GM11168 (cell line): ENCODE data around the gene TAF1L.
"Not testable (repeated sequence)": the region's sequence is repeated elsewhere in the genome, so short reads cannot be mapped to it uniquely, and the experiment has no call there.

ENCODE experiments used
- in situ Hi-C: fragments of 300-500 bp; cut with MboI; formaldehyde crosslinking; loops from one replicate; pipeline ENCODE4 v1.12.0; 2022; ENCODE audit warnings: low sequenced_read_pairs; ENCODE audit not compliant: unreplicated experiment

Gene TAF1L, protein sequence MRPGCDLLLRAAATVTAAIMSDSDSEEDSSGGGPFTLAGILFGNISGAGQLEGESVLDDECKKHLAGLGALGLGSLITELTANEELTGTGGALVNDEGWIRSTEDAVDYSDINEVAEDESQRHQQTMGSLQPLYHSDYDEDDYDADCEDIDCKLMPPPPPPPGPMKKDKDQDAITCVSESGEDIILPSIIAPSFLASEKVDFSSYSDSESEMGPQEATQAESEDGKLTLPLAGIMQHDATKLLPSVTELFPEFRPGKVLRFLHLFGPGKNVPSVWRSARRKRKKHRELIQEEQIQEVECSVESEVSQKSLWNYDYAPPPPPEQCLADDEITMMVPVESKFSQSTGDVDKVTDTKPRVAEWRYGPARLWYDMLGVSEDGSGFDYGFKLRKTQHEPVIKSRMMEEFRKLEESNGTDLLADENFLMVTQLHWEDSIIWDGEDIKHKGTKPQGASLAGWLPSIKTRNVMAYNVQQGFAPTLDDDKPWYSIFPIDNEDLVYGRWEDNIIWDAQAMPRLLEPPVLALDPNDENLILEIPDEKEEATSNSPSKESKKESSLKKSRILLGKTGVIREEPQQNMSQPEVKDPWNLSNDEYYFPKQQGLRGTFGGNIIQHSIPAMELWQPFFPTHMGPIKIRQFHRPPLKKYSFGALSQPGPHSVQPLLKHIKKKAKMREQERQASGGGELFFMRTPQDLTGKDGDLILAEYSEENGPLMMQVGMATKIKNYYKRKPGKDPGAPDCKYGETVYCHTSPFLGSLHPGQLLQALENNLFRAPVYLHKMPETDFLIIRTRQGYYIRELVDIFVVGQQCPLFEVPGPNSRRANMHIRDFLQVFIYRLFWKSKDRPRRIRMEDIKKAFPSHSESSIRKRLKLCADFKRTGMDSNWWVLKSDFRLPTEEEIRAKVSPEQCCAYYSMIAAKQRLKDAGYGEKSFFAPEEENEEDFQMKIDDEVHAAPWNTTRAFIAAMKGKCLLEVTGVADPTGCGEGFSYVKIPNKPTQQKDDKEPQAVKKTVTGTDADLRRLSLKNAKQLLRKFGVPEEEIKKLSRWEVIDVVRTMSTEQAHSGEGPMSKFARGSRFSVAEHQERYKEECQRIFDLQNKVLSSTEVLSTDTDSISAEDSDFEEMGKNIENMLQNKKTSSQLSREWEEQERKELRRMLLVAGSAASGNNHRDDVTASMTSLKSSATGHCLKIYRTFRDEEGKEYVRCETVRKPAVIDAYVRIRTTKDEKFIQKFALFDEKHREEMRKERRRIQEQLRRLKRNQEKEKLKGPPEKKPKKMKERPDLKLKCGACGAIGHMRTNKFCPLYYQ (N-terminal part only)

DNA sequence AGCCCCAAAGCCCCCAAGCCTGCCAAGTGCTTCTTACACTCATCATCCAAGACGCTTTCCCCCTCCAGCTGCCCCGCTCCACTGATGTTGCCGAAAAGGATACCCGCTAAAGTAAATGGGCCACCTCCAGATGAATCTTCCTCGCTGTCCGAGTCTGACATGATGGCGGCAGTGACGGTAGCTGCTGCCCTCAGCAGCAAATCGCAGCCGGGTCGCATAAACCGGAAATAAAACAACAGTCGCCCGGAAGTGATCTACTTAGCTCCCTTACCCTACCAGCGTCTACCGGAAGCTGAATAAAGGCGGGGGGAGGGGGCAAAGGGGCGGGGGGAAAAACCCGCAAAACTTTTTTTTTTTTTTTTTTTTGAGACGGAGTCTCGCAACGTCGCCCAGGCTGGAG, at the start of gene TAF1L:
TAF1L (minus strand) TSS at position 308 of the 400 bp plus-strand sequence; CDS start at position 218, 90 bp downstream.
- in situ Hi-C loops: no loop called here

DNA sequence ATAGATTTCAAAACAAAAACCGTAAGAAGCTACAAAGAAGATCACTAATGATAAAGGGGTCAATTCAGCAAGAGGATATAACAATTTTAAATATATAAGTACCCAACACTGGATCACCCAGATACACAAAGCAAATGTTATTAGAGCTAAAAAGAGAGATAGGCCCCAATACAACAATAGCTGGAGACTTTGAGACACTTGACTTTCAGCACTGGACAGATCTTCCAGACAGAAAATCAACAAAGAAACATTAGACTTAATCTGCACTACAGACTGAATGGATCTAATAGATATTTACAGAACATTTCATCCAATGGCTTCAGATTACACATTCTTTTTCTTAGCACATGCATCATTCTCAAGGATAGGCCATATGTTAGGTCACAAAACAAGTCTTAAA, 46.3 kb upstream of the TAF1L start:
- in situ Hi-C loops: no loop called here

DNA sequence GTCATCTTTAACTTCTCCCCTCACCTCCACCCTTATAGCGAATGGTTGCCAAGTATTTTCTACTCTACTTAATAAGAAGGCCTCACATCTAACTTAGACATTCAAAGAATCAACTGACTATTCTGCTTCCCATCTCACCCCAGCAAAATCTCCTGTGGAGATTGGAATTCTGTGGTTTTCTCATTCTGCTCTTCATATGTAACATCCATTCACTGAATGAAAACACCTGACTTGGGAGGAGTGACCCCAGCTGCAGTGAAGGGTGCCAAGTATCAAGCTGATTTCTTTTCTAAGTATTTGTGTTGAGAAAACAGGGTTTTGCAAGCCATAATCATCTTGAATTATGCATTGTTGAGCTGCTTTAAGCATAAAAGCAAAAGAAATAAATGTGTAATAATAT, 42.5 kb upstream of the TAF1L start:
- in situ Hi-C loops: no loop called here

DNA sequence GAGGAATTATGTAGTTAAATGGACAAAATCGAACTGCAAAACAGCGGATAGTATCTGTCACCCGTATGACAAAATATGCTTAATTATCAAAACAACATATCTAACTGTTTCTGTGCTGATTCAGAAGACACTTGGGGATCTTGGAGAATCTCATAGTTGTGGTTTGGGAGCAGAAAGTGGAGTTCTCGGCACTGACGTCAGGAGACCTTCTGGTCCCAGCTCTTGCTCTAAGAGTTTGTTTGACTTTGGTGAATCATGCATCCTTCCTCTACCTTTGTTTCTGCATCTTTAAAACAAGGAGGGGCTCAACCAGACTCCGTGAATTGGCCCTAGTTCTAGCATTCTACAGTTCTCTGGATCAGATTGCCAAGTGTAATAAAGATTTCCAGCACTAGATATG, 37.0 kb upstream of the TAF1L start:
- in situ Hi-C loops: no loop called here

DNA sequence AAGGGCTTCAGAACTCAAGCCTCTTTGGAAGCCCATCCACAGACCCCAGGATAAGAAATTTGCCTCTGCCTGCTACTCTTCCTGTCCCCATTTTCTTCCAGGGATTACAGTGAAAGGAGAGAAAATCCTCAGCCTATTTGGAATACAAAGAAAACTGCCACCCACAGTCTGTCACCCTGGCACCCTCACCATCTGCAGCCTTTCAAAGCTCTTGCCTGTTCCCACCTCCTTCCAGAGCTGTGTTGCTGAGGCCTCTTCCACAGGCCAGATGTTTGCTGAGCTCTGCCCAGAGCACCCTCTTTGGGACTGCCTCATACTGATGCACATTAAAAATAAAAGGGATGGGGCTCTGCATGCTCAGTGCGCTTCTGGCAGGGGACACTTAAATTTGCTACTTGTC, 35.9 kb upstream of the TAF1L start:
- in situ Hi-C loops: no loop called here

DNA sequence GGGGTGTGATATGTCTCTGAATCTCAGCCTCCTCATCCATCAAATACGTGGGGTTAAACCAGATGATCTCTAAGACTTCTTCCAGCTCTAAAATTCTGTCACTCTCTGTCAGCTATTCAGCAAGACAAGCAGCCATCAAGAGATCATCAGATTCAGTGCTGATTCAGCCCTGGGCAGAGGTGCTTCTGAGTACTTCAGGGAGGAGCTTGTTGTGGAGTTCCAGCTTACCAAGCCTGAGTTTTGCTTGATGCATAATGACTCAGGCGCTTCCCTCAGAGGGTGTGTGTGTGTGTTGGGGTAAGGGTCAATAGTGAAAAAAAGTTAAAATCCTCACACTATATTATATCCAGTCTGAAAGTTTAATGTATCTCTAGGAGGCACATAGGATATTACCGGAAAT, 29.6 kb upstream of the TAF1L start:
- in situ Hi-C loops: no loop called here

DNA sequence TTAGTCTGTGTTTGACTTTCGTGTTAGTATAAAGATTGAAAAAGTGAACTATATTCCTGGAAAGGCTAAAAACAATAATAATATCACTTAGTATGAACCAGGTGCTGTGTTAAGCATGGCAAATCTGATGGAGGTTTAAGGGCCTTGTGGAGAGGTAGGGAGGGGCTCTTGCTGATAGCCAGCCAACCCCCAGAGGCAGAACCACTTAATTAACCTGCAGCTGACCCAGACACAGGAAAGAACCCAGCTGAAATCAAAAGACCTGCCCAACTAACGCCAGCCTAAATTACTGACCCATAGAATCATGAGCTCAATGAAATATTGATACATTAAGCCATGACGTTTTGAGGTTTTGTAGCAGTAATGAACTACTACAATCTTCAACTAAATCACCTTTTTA, 28.3 kb upstream of the TAF1L start:
- in situ Hi-C loops: no loop called here

DNA sequence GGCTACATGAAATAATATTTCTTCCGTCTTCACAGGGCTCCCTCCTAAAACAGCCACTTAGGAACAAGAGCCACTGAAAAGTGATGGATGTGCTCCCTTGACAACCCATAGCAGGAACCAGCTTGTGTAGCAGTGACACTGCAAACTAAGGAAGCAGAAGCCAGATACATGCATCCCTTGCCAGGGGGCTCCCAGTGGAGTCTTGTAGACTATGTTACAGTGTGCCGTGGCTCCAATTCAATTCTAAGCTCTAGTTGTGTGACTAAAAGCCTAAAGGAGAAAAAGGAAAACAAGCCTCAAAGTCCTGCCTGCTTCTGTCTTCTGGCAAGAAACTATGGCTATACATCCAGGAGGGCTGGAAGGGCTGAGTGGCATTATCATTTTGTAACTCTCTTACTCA, 12.2 kb upstream of the TAF1L start:
- in situ Hi-C loops: no loop called here

DNA sequence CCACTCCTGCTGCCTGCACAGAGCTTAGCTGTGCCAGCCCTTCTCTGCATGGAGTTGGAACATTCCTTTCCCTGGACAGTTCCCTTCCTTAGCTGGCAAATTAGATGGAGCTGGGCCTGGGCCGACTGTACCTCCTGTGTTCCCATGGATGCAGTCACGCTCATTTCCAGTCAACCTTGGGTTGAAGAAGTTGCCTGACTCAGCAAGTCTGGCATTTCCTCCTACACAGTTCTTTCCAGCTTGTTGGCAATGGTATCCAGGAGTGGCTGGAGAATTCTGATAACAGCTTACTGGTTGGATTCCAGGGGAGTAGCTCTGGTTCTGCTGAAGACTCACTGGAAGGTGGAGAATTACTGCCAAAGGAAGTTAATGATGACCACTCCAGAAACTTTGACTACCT, 9.2 kb upstream of the TAF1L start:
- in situ Hi-C loops: no loop called here

DNA sequence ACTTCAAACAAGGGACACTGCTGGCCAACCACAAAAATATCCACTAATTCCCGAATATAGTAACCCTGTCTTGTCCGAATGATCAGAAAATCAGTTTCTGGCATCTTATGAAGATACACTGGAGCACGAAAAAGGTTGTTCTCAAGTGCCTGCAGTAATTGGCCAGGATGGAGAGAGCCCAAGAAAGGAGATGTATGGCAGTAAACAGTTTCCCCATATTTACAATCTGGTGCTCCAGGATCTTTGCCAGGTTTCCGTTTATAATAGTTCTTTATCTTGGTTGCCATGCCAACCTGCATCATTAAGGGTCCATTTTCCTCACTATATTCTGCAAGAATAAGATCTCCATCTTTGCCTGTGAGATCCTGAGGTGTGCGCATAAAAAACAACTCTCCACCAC, 2.3 kb downstream of the TAF1L start:
- in situ Hi-C loops: not testable (repeated sequence)

DNA sequence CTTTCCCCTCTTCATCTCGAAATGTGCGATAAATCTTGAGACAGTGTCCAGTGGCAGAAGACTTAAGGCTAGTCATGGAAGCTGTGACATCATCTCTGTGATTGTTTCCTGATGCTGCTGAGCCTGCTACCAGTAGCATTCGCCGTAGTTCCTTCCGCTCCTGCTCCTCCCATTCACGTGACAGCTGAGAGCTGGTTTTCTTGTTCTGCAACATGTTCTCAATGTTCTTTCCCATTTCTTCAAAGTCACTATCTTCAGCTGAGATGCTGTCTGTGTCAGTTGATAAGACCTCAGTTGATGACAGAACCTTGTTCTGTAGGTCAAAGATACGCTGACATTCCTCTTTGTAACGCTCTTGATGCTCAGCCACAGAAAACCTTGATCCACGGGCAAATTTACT, 3.5 kb downstream of the TAF1L start:
- in situ Hi-C loops: no loop called here

DNA sequence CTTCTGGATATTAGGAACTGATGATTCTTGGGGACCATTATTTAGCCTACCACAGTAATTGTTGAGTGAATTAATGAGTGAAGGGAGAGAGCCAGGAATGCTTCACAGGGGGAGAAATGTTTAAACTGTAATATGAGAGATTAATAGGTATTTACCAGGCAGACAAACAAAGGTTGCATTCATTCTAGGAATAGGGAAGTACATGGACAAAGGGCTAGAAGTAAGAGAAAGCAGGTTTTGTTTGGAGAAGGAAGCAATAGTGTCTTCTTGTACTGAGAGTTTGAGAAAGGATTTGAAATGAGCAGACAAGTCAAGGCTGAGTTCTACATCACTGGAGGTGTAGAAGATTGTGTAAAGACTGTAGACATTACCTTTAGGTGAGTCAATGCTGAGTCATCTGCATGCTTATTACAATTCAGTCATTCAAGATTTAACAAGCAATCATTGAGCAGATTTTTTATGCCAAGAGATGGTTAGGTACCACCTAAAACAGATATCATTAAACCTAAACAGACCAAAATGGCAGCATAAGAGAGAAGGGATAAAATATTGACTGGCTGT, 8.0 kb downstream of the TAF1L start:
- in situ Hi-C loops: no loop called here

DNA sequence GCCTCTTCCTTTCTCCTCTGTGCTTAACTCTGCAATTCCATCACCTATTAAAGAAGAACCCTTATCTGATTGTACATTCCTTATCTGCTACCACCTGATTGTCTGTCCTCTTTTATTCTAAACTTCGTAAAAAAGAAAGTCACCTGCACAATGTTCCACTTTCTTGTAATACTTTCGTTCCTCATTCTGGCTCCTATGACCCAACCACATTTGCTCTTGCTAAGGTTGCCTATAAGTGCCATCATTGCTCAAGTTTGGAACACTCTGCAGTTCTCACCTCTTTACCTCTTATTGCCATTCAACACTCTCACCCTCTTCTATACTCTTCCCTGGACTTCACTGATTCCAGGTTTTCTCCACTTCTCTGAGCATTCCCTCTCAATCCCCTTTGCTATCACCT, 10.1 kb downstream of the TAF1L start:
- in situ Hi-C loops: no loop called here

DNA sequence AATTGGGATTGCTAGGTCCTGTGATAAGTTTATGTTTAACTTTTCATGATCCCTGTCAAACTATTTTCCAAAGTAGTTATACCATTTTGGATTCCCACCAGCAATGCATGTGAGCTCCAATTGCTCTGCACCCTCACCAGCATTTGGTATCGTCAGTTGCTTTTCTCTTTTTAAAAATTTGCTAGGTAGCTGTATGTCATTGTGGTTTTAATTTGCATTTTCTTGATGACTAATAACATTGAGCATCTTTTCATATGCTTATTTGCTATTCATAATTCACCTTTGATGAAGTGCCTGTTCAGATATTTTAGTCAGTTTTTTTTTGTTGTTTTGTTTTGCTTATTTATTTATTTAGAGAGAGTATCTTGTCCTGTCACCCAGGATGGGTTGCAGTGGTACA, 12.5 kb downstream of the TAF1L start:
- in situ Hi-C loops: no loop called here

DNA sequence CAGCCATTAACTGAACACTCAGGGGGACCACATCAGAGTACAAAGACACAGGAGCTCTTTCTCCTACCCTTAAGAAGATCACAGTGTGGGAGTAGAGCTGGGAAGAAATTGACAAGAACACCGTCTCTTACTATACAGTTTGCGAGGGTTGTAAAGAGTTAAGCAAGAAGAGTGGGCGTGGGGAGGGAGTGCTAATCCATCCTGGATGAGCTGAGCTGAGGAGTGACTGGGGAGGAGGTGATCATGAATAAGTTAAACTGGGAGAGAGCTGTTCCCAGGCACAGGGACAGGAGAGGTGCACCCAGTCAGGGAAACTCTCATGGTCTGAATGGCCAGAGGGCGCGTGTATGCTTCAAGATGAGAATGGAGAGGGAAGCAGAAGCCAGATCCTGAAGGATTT, 17.2 kb downstream of the TAF1L start:
- in situ Hi-C loops: no loop called here

DNA sequence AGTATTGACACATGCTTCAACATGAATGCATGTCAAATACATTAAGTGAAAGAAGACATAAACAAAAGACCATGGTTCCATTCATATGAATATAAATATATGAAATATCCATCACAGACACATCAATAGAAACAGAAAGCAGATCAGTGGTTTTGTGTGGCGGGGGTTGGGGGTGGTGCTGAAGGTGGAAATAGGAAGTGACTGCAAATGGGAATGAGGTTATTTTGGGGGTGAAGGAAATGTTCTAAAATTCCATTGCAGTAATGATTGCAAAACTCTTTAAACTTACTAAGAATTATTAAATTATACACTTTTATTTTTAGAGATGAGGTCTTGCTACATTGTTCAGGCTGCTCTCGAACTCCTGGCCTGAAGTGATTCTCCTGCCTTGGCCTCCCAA, 28.7 kb downstream of the TAF1L start:
- in situ Hi-C loops: no loop called here

DNA sequence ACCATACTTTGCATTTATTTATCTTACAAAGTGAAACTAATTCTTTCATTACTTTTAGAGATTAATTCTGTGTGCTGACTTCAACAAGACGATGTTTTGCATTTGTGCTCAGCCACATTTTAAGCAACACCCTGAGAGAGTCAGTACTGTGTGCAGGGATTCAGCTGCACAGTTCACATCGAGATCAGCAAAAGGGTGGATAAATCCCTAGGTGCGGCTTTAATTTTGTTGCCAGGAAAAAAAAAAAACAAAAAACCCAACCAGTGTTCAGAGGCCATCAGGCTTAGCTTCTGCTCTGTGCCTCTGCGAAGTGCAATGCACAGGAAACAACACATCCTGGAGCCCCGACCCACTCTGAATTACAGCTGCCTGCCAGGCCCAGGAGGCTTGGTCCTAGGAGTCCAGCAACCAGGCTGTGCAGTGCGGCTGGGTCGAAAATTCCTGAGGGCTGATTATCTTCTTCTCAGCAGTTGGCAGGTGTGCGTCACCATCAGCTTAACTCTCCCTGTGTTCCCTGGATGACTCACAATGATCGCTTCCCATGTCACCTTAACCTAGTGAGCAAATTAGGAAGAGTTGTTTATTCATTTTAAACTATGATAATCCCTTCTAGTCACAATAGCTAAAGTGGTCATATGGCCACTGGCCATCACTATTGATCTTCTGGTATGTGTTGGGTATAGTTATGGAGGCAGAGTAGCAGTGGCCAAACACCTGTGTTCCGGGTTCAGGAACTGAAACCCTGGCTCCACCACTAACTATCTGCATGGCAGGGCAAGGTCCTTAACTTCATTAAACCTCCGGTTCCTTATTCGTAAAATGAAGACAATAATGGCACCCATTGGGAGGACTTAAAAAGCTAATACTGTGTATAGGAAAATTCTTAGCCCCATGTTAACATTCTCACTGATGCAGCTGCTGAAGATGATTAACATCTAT, 31.3 kb downstream of the TAF1L start:
- in situ Hi-C loops: no loop called here

DNA sequence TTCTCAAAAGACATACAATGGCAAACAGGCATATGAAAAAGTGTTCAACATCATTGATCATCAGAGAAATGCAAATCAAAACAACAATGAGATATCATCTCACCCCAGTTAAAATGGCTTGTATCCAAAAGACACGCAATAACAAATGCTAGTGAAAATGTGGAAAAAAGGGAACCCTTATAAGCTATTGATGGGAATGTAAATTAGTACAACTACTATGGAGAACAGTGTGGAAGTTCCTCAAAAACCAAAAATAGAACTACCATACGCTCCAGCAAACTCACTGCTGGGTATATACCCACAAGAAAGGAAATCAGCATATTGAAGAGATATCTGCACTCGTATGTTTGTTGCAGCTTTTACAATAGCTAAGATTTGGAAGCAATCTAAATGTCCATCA, 36.4 kb downstream of the TAF1L start:
- in situ Hi-C loops: not testable (repeated sequence)

DNA sequence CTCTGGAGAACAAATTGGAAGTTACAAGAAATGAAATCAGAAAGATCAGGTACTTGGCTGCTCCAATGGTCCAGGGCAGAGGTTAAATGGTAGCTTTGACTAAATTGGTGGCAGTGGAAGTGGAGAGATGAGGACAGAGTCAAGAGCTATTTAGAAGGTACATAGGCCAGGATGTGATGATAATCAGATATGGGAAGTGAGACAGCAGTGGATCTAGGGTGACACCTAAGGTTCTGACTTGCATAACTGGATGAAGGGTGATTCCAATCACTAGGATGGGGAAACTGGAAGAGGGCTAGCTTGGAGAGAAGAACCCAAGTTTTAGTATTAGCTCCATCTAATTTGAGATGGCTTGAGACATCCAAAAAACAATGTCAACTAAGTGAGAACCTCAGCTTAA, 38.5 kb downstream of the TAF1L start:
- in situ Hi-C loops: no loop called here
